ENCODE results near the gene TARBP1. TPM values are rescaled to one million over a fixed set of nuclear protein-coding genes. Genes with fewer than 3 reads are reported as not detected.

Gene TARBP1
- polyA plus RNA-seq, 2 of the 4 experiments (the other 2 are of a cell fraction) = 22.4 to 41.1 TPM

- no peak for ATAC-seq
- TF ChIP-seq RAD21 (conservative IDR thresholded peaks at IDR 0.05 in 1 of 2, IDR thresholded peaks at IDR 0.05 in 1 of 2) = no peak
- no peak for TF ChIP-seq FOSB (CRISPR knock-in tag; IDR thresholded peaks at IDR 0.05)
- no peak for TF ChIP-seq CTCF (IDR thresholded peaks at IDR 0.05)
- Histone ChIP-seq H3K27ac (no peak overlapping the region), H3K4me2 (no peak overlapping the region), H3K4me3 (no peak overlapping the region), H3K4me1 (0 out of 3 replicates have a peak, but pooled peaks cover 2% of the 10 kb centered on the region), H3K9me3 (no peaks in the 10 kb centered on the region)
- 84% methylated on average over 6 of the region's 6 CpGs for WGBS (ENCODE audit: missing lambda C conversion rate)
- ChIA-PET POLR2A (no interaction called here), CTCF (interaction anchor here (0.6 to 2.9 kb wide), 6 partner anchors 9 to 626 kb away, joined by 3 to 11 read pairs (median 4); partner anchors contain the start of gene TARBP1)
- no peak for FAIRE-seq
- DNase-seq (ENCODE audit: low read depth in 1 of 2, low spot score in 1 of 2) = no peak
These were observed 11.2 kb downstream of the TARBP1 start for GRCh38 chr1:234467821-234468220.

DNA sequence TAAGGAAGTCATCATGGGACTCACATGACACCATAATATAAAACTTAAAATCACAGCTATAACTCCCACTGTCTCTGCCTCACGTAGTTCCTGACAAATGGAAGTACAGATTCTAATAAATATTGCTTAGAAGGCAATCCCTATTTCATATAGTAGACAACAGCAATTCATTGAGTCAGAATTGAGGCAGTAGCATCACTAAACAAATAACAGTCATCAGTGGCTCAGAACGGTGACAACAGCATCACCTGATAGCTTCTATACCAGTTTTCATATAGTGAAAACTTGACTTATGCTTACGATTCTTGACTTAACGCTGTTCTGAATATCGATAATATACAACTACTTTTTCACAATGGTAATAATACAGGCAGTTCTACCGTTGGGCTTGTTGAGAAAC is 12.0 kb downstream of the TARBP1 start:
- no peak for ATAC-seq
- ChIA-PET POLR2A (no interaction called here), CTCF (interaction anchor here (0.9 to 2.9 kb wide), 5 partner anchors 8 to 353 kb away, joined by 3 to 11 read pairs (median 4); partner anchors contain the start of gene TARBP1)
- no peaks in the 10 kb centered on the region for H3K4me1 ChIP-seq
- H3K9me3 ChIP-seq = no peaks in the 10 kb centered on the region
- FAIRE-seq = no peak
- no peak overlapping the region for H3K4me2 ChIP-seq
- no peak overlapping the region for H3K4me3 ChIP-seq
- TF ChIP-seq FOSB (CRISPR knock-in tag; IDR thresholded peaks at IDR 0.05) (no peak), GATA3 (IDR thresholded peaks at IDR 0.05; ENCODE audit: borderline replicate concordance) (no peak), ZSCAN20 (CRISPR knock-in tag; IDR thresholded peaks at IDR 0.05) (no peak), NR3C1 (IDR thresholded peaks at IDR 0.05) (no peak), PBX3 (IDR thresholded peaks at IDR 0.05) (no peak), HOXA7 (CRISPR knock-in tag; IDR thresholded peaks at IDR 0.05) (no peak), CHD4 (IDR thresholded peaks at IDR 0.05; ENCODE audit: borderline replicate concordance) (no peak), PHF8 (IDR thresholded peaks at IDR 0.05; ENCODE audit: borderline replicate concordance, low read depth) (no peak)
- TF ChIP-seq, protein P1, sequence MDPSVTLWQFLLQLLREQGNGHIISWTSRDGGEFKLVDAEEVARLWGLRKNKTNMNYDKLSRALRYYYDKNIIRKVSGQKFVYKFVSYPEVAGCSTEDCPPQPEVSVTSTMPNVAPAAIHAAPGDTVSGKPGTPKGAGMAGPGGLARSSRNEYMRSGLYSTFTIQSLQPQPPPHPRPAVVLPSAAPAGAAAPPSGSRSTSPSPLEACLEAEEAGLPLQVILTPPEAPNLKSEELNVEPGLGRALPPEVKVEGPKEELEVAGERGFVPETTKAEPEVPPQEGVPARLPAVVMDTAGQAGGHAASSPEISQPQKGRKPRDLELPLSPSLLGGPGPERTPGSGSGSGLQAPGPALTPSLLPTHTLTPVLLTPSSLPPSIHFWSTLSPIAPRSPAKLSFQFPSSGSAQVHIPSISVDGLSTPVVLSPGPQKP (IDR thresholded peaks at IDR 0.05; ENCODE audit: low read depth, low read length) = no peak
- H3K27ac ChIP-seq = no peak overlapping the region
- no peak for DNase-seq (ENCODE audit: low read depth in 1 of 2, low spot score in 1 of 2)
- WGBS (ENCODE audit: missing lambda C conversion rate) = 92% methylated on average over 6 of the region's 6 CpGs

- Histone ChIP-seq H3K27ac (no peak overlapping the region), H3K9me3 (no peaks in the 10 kb centered on the region), H3K4me3 (no peak overlapping the region), H3K4me1 (peaks cover 4% of the 10 kb centered on the region; the same call in 2 of the 3 replicates), H3K4me2 (no peak overlapping the region)
- no peak for DNase-seq (ENCODE audit: low read depth in 1 of 2, low spot score in 1 of 2)
- ATAC-seq = no peak
- TF ChIP-seq CBX8 (IDR thresholded peaks at IDR 0.05) = no peak
- no peak for TF ChIP-seq RFX5 (IDR thresholded peaks at IDR 0.05)
- TF ChIP-seq ZFP36 (IDR thresholded peaks at IDR 0.05; ENCODE audit: borderline replicate concordance, partially characterized antibody) = no peak
- TF ChIP-seq EHMT2 (IDR thresholded peaks at IDR 0.05; ENCODE audit: low read depth) = no peak
- TF ChIP-seq, protein P2, sequence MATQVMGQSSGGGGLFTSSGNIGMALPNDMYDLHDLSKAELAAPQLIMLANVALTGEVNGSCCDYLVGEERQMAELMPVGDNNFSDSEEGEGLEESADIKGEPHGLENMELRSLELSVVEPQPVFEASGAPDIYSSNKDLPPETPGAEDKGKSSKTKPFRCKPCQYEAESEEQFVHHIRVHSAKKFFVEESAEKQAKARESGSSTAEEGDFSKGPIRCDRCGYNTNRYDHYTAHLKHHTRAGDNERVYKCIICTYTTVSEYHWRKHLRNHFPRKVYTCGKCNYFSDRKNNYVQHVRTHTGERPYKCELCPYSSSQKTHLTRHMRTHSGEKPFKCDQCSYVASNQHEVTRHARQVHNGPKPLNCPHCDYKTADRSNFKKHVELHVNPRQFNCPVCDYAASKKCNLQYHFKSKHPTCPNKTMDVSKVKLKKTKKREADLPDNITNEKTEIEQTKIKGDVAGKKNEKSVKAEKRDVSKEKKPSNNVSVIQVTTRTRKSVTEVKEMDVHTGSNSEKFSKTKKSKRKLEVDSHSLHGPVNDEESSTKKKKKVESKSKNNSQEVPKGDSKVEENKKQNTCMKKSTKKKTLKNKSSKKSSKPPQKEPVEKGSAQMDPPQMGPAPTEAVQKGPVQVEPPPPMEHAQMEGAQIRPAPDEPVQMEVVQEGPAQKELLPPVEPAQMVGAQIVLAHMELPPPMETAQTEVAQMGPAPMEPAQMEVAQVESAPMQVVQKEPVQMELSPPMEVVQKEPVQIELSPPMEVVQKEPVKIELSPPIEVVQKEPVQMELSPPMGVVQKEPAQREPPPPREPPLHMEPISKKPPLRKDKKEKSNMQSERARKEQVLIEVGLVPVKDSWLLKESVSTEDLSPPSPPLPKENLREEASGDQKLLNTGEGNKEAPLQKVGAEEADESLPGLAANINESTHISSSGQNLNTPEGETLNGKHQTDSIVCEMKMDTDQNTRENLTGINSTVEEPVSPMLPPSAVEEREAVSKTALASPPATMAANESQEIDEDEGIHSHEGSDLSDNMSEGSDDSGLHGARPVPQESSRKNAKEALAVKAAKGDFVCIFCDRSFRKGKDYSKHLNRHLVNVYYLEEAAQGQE (IDR thresholded peaks at IDR 0.05) = no peak
- no peak for TF ChIP-seq JUNB (IDR thresholded peaks at IDR 0.05)
- TF ChIP-seq CEBPB (IDR thresholded peaks at IDR 0.05) = no peak
- TF ChIP-seq HDAC2 (IDR thresholded peaks at IDR 0.05) = no peak
- no peak for TF ChIP-seq JUN (IDR thresholded peaks at IDR 0.05)
- ChIA-PET CTCF (no interaction called here), POLR2A (no interaction called here)
- FAIRE-seq = no peak
These were observed 15.2 kb downstream of the TARBP1 start for GRCh38 chr1:234463749-234464148.
